HepG2 (cell line): ENCODE data around the gene AQP12A. TPM values are rescaled to one million over a fixed set of nuclear protein-coding genes. Genes with fewer than 3 reads are reported as not detected.

Source experiments
- AGO1 ChIP-seq: fragments of 200-400 bp; formaldehyde crosslinking; IDR thresholded peaks from 2 replicates; pipeline ENCODE4 v1.6.1; 2017; ENCODE audit warnings: mild to moderate bottlenecking, low read depth, low read length, moderate library complexity; ENCODE audit not compliant: poor library complexity, severe bottlenecking
- PRDM4 ChIP-seq: sonication (generic); formaldehyde crosslinking; IDR thresholded peaks from 2 replicates; pipeline ENCODE4 v1.9.0; 2021; ENCODE audit warnings: missing genetic modification reagents, borderline replicate concordance
- ZNF468 ChIP-seq: sonication (generic); formaldehyde crosslinking; IDR thresholded peaks from 2 replicates; pipeline ENCODE4 v1.8.0; 2022; ENCODE audit warnings: mild to moderate bottlenecking, moderate library complexity, missing genetic modification reagents
- ZNF546 ChIP-seq: sonication (generic); formaldehyde crosslinking; conservative IDR thresholded peaks from 2 replicates; pipeline ENCODE4 v1.8.1; 2023; ENCODE audit warnings: mild to moderate bottlenecking, missing genetic modification reagents
- ZNF609 ChIP-seq: sonication (generic); formaldehyde crosslinking; IDR thresholded peaks from 2 replicates; pipeline ENCODE4 v1.4.0; 2020; ENCODE audit warnings: mild to moderate bottlenecking, missing genetic modification reagents, borderline replicate concordance
- ZNF691 ChIP-seq: sonication (generic); formaldehyde crosslinking; IDR thresholded peaks from 2 replicates; pipeline ENCODE4 v1.4.0; 2020; ENCODE audit warnings: missing genetic modification reagents, low read depth, mild to moderate bottlenecking, borderline replicate concordance
- ZNF703 ChIP-seq: sonication (generic); formaldehyde crosslinking; IDR thresholded peaks from 2 replicates; pipeline ENCODE4 v1.5.1; 2020; ENCODE audit warnings: missing genetic modification reagents, mild to moderate bottlenecking, moderate library complexity, borderline replicate concordance
- ZNF720 ChIP-seq: sonication (generic); formaldehyde crosslinking; IDR thresholded peaks from 2 replicates; pipeline ENCODE4 v1.4.0; 2020; ENCODE audit warnings: missing genetic modification reagents
- ZNF761 ChIP-seq: sonication (generic); formaldehyde crosslinking; conservative IDR thresholded peaks from 2 replicates; pipeline ENCODE4 v1.4.0; 2020; ENCODE audit warnings: mild to moderate bottlenecking, missing genetic modification reagents
- polyA plus RNA-seq, 8 experiments: library from polyadenylated mRNA; depleted of rRNA in 3 of 8; stranded (reverse) in 7 of 8; unstranded in 1 of 8; fragments of >200 nt; fragmentation: Illumina TruSeq in 4 of 8; extraction: Trizol in 4 of 8; gene quantifications; 2 replicates each; pipeline versions ENCODE4 v1.2.1 to v1.2.3, GENCODE V29; 2011 to 2016; ENCODE audit warnings: low read depth in 4 of 8, missing spikeins in 1 of 8, mixed read lengths in 1 of 8; ENCODE audit not compliant: insufficient read depth in 1 of 8
- total RNA-seq, 5 experiments: library from RNA; depleted of rRNA; stranded (reverse); fragments of >200 nt; fragmentation: Illumina TruSeq; extraction: Trizol; gene quantifications; 2 replicates each; pipeline ENCODE4 v1.2.3, GENCODE V29; 2016; ENCODE audit warnings: low read depth in 1 of 5

Gene AQP12A
- total and polyA plus RNA-seq, 2 of the 13 experiments (the other 11 are each of a cell fraction or from before 2014, with no cell fraction given): not detected

GRCh38 chr2:240737958-240738357, 46.3 kb downstream of the AQP12A start (continued):
- TF ChIP-seq ZNF609 (CRISPR knock-in tag): no peak
- no peak for TF ChIP-seq ZNF691 (CRISPR knock-in tag)
- TF ChIP-seq ZNF546 (CRISPR knock-in tag): no peak
- no peak for TF ChIP-seq AGO1
- TF ChIP-seq ZNF720 (CRISPR knock-in tag): no peak
- no peak for TF ChIP-seq ZNF703 (CRISPR knock-in tag)
- TF ChIP-seq ZNF468 (CRISPR knock-in tag): no peak
- TF ChIP-seq PRDM4 (CRISPR knock-in tag): no peak
- no peak for TF ChIP-seq ZNF761 (CRISPR knock-in tag)
